GM15510 (cell line): ENCODE data around the gene VASH2.

Source experiments
- POLR2A ChIP-seq: IDR thresholded peaks from 3 replicates; pipeline ENCODE4 v1.6.1; 2011; ENCODE audit warnings: borderline replicate concordance; ENCODE audit not compliant: insufficient read length; ENCODE audit errors: extremely low read depth

The VASH2 gene

GRCh38 chr1:212950243-212951125 is at the start of gene VASH2:
Gene VASH2 (plus strand): TSS chr1:212950541. CDS start chr1:212951543, 1,002 bp downstream.
- TF ChIP-seq POLR2A = peak; percentile 48

- no peak for TF ChIP-seq POLR2A
Measured at GRCh38 chr1:212901290-212901689, 49.1 kb upstream of the VASH2 start.

GRCh38 chr1:212902054-212902453 is 48.3 kb upstream of the VASH2 start:
- no peak for TF ChIP-seq POLR2A

- no peak for TF ChIP-seq POLR2A
Measured at GRCh38 chr1:212903664-212904063, 46.7 kb upstream of the VASH2 start.

- TF ChIP-seq POLR2A = no peak
Measured at GRCh38 chr1:212908971-212909370, 41.4 kb upstream of the VASH2 start.

- TF ChIP-seq POLR2A = no peak
Measured at GRCh38 chr1:212909652-212910063, 40.7 kb upstream of the VASH2 start.

- no peak for TF ChIP-seq POLR2A
Measured at GRCh38 chr1:212914789-212915188, 35.6 kb upstream of the VASH2 start.

- no peak for TF ChIP-seq POLR2A
Measured at GRCh38 chr1:212915245-212916091, 34.9 kb upstream of the VASH2 start.

GRCh38 chr1:212916481-212917133 is 33.7 kb upstream of the VASH2 start:
- TF ChIP-seq POLR2A = no peak

- no peak for TF ChIP-seq POLR2A
Measured at GRCh38 chr1:212917134-212917485, 33.2 kb upstream of the VASH2 start.

GRCh38 chr1:212917858-212918257 is 32.5 kb upstream of the VASH2 start:
- no peak for TF ChIP-seq POLR2A

GRCh38 chr1:212918824-212919223 is 31.5 kb upstream of the VASH2 start:
- no peak for TF ChIP-seq POLR2A

- TF ChIP-seq POLR2A = no peak
Measured at GRCh38 chr1:212920246-212920645, 30.1 kb upstream of the VASH2 start.

- no peak for TF ChIP-seq POLR2A
Measured at GRCh38 chr1:212920896-212921295, 29.4 kb upstream of the VASH2 start.

GRCh38 chr1:212922016-212922415 is 28.3 kb upstream of the VASH2 start:
- TF ChIP-seq POLR2A = no peak
